HUDEP-2 (cell line): ENCODE measurements around the gene CBFA2T2.
A peak's percentile ranks its signal among the peaks of the same experiment; 100 is the strongest.
"Not testable (repeated sequence)": the region's sequence is repeated elsewhere in the genome, so short reads cannot be mapped to it uniquely, and the experiment has no call there.

ENCODE experiments used
- DNase-seq, 76 experiments: peaks; one replicate each; lab custom pipeline; 2025; ENCODE audit not compliant: unreplicated experiment in 76 of 76; lab: John Stamatoyannopoulos, UW

The CBFA2T2 gene

GRCh38 chr20:33568868-33569801, 79.2 kb downstream of the CBFA2T2 start:
- no peak for DNase-seq

- DNase-seq = no peak
Measured at GRCh38 chr20:33569802-33570391, 80.0 kb downstream of the CBFA2T2 start.

GRCh38 chr20:33570743-33571142, 80.8 kb downstream of the CBFA2T2 start:
- DNase-seq = no peak

GRCh38 chr20:33573268-33573667, 83.4 kb downstream of the CBFA2T2 start:
- DNase-seq = not testable (repeated sequence)

- DNase-seq = no peak
Measured at GRCh38 chr20:33575282-33575681, 85.4 kb downstream of the CBFA2T2 start.

GRCh38 chr20:33576432-33577125, 86.7 kb downstream of the CBFA2T2 start:
- DNase-seq = peak in 6 of 76 experiments; percentile 0 to 6 (median 2)

GRCh38 chr20:33578510-33578909, 88.6 kb downstream of the CBFA2T2 start:
- DNase-seq = no peak

GRCh38 chr20:33583143-33583542, 93.2 kb downstream of the CBFA2T2 start:
- no peak for DNase-seq

- no peak for DNase-seq
Measured at GRCh38 chr20:33584976-33585375, 95.1 kb downstream of the CBFA2T2 start.

GRCh38 chr20:33585413-33585812, 95.5 kb downstream of the CBFA2T2 start:
- no peak for DNase-seq

GRCh38 chr20:33589059-33589458, 99.2 kb downstream of the CBFA2T2 start:
- no peak for DNase-seq

GRCh38 chr20:33591901-33592300, 102.0 kb downstream of the CBFA2T2 start:
- DNase-seq = peak in 72 of 76 experiments; percentile 2 to 86 (median 61)

- no peak for DNase-seq
Measured at GRCh38 chr20:33594743-33595142, 104.8 kb downstream of the CBFA2T2 start.

GRCh38 chr20:33600414-33600813, 110.5 kb downstream of the CBFA2T2 start:
- DNase-seq = no peak

- peak in 3 of 76 experiments; percentile 2 to 19 (median 6) for DNase-seq
Measured at GRCh38 chr20:33600981-33601380, 111.1 kb downstream of the CBFA2T2 start.

- DNase-seq = no peak
Measured at GRCh38 chr20:33601861-33602260, 112.0 kb downstream of the CBFA2T2 start.

GRCh38 chr20:33602826-33603590, 113.1 kb downstream of the CBFA2T2 start:
- DNase-seq = no peak

- no peak for DNase-seq
Measured at GRCh38 chr20:33604084-33604990, 114.4 kb downstream of the CBFA2T2 start.

GRCh38 chr20:33604991-33605370, 115.1 kb downstream of the CBFA2T2 start:
- no peak for DNase-seq
